GM12878 (cell line): Measurements from ENCODE around the gene SETD1A. TPM values are rescaled to one million over a fixed set of nuclear protein-coding genes. Genes with fewer than 3 reads are reported as not detected.

ENCODE experiments used
- ATAC-seq: fragments of 200-7000 bp; cut with Tn5 transposase; 3 replicates; pipeline ENCODE4 v1.9.1; 2020; ENCODE audit warnings: mild to moderate bottlenecking, moderate library complexity
- BruUV-seq: library from RNA; stranded (reverse); fragments of 400-500 nt; replicated peaks from 2 replicates; lab custom pipeline; 2021; lab: Mats Ljungman, UMichigan
- CTCF ChIA-PET: fragments of 300-600 bp; sonication (Branson Sonifier 250); formaldehyde crosslinking; extraction: SDS; loops from one replicate; lab custom pipeline; 2021; ENCODE audit warnings: inconsistent platforms; lab: Yijun Ruan, JAX
- POLR2A ChIA-PET: fragments of 350-600 bp; formaldehyde crosslinking; extraction: SDS; loops from one replicate; lab custom pipeline; 2021; ENCODE audit warnings: inconsistent platforms; lab: Charles Lee
- RAD21 ChIA-PET: fragments of 300-600 bp; sonication (Branson Sonifier 250); formaldehyde crosslinking; loops from one replicate; lab custom pipeline; 2023; ENCODE audit warnings: antibody characterized with exemption; ENCODE audit not compliant: unreplicated experiment; lab: Charles Lee
- SMC1A ChIA-PET: fragments of 300-600 bp; sonication (Branson Sonifier 250); formaldehyde crosslinking; loops from one replicate; lab custom pipeline; 2023; ENCODE audit not compliant: unreplicated experiment, uncharacterized antibody; lab: Charles Lee
- DNase-seq: peaks from one replicate; pipeline ENCODE4 v3.0.0-alpha.2; 2011; ENCODE audit warnings: low read depth, low spot score
- FAIRE-seq: peaks from 3 replicates; lab custom pipeline; 2011; peaks lifted over from hg19 to GRCh38; lab: Jason Lieb, UNC
- H2AFZ ChIP-seq: 2 replicates; pipeline ENCODE4 v1.6.0; 2011; ENCODE audit warnings: low read depth, low read length, control low read depth; ENCODE audit not compliant: control insufficient read depth
- H3K27ac ChIP-seq: 2 replicates; pipeline ENCODE4 v1.5.1; 2011; ENCODE audit warnings: control low read depth; ENCODE audit not compliant: control insufficient read depth, insufficient read depth
- H3K27me3 ChIP-seq, 2 experiments: replicated peaks in 1 of 2; 2 replicates each; pipeline versions ENCODE4 v1.6.0 to v1.6.1; 2011; ENCODE audit warnings: low read length in 1 of 2; ENCODE audit not compliant: control insufficient read depth in 2 of 2, insufficient read depth in 2 of 2
- H3K36me3 ChIP-seq, 2 experiments: 2 replicates each; pipeline ENCODE4 v1.5.1; 2011; ENCODE audit warnings: low read length in 1 of 2; ENCODE audit not compliant: control insufficient read depth in 2 of 2, insufficient read depth in 2 of 2
- H3K4me1 ChIP-seq: 2 replicates; pipeline ENCODE4 v1.6.1; 2011; ENCODE audit warnings: mild to moderate bottlenecking, low read length, moderate library complexity, mixed read lengths; ENCODE audit not compliant: control insufficient read depth, insufficient read depth
- H3K4me2 ChIP-seq: 2 replicates; pipeline ENCODE4 v1.6.0; 2011; ENCODE audit warnings: control low read depth; ENCODE audit not compliant: control insufficient read depth, insufficient read depth
- H3K4me3 ChIP-seq: fragments of 200-600 bp; sonication (generic); 2 replicates; pipeline ENCODE4 v1.5.1; 2016
- H3K79me2 ChIP-seq: 2 replicates; pipeline ENCODE4 v1.6.0; 2011; ENCODE audit warnings: low read length; ENCODE audit not compliant: control insufficient read depth, insufficient read depth
- H3K9ac ChIP-seq: 2 replicates; pipeline ENCODE4 v1.8.0; 2011; ENCODE audit warnings: low read length, control low read depth, mixed read lengths; ENCODE audit not compliant: control insufficient read depth, insufficient read depth
- H3K9me3 ChIP-seq: replicated peaks from 3 replicates; pipeline ENCODE4 v1.5.1; 2011; ENCODE audit warnings: mild to moderate bottlenecking, low read length; ENCODE audit not compliant: control insufficient read depth, insufficient read depth
- H4K20me1 ChIP-seq: 2 replicates; pipeline ENCODE4 v1.6.0; 2011; ENCODE audit not compliant: control insufficient read depth, insufficient read depth
- ETV6 ChIP-seq, 2 experiments: fragments of 450-650 bp in 1 of 2; IDR thresholded peaks in 1 of 2; conservative IDR thresholded peaks in 1 of 2; 2 replicates each; pipeline ENCODE4 v1.6.1; 2014; ENCODE audit warnings: antibody characterized with exemption in 1 of 2, borderline replicate concordance in 1 of 2, low read depth in 1 of 2, mild to moderate bottlenecking in 1 of 2, moderate library complexity in 1 of 2
- FOS ChIP-seq: IDR thresholded peaks from 3 replicates; pipeline ENCODE4 v1.6.1; 2011; ENCODE audit warnings: borderline replicate concordance; ENCODE audit not compliant: insufficient read length; ENCODE audit errors: extremely low read depth
- GABPA ChIP-seq: IDR thresholded peaks from 2 replicates; pipeline ENCODE4 v1.6.1; 2014; ENCODE audit warnings: antibody characterized with exemption, low read depth, mild to moderate bottlenecking, inconsistent platforms
- MYB ChIP-seq: fragments of 150-350 bp; IDR thresholded peaks from 2 replicates; pipeline ENCODE4 v1.6.1; 2014; ENCODE audit warnings: mild to moderate bottlenecking, low read depth, low read length, borderline replicate concordance
- NRF1 ChIP-seq: conservative IDR thresholded peaks from 2 replicates; pipeline ENCODE4 v1.6.1; 2011; ENCODE audit warnings: mild to moderate bottlenecking, low read depth, low read length, improper control_type of control experiment
- POU2F2 ChIP-seq: IDR thresholded peaks from 3 replicates; pipeline ENCODE4 v1.6.1; 2011; ENCODE audit warnings: low read depth, mild to moderate bottlenecking, low read length, borderline replicate concordance
- RB1 ChIP-seq: fragments of 450-650 bp; formaldehyde crosslinking; IDR thresholded peaks from 2 replicates; pipeline ENCODE4 v1.6.1; 2017; ENCODE audit warnings: mild to moderate bottlenecking, borderline replicate concordance
- SMAD1 ChIP-seq: fragments of 450-650 bp; IDR thresholded peaks from 2 replicates; pipeline ENCODE4 v1.6.1; 2018; ENCODE audit warnings: mild to moderate bottlenecking, low read depth; ENCODE audit not compliant: partially characterized antibody
- TBL1XR1 ChIP-seq: IDR thresholded peaks from 2 replicates; pipeline ENCODE4 v1.6.1; 2012; ENCODE audit warnings: low read depth, low read length, improper control_type of control experiment
- WGBS: methylation state at CpG from one replicate; pipeline ENCODE4 v1.1.6; 2016; ENCODE audit warnings: low lambda C conversion rate; ENCODE audit not compliant: insufficient replicate concordance, insufficient coverage; ENCODE audit errors: missing lambda C conversion rate; 5-methylcytosine and 5-hydroxymethylcytosine counted together
- in situ Hi-C: fragments of 300-500 bp; cut with MboI; formaldehyde crosslinking; loops from 9 replicates; pipeline ENCODE4 v1.14.3; 2018; ENCODE audit warnings: mixed read lengths
- intact Hi-C: fragments of 100-400 bp; cut with micrococcal nuclease; formaldehyde crosslinking; loops from one replicate; pipeline ENCODE4 v1.14.2; 2022; ENCODE audit not compliant: unreplicated experiment
- polyA plus RNA-seq, 11 experiments: library from polyadenylated mRNA; depleted of rRNA in 4 of 11; unstranded in 6 of 11; stranded (reverse) in 5 of 11; fragments of >200 nt; fragmentation: Nextera tagmentation in 4 of 11; fragmentation: Illumina TruSeq in 1 of 11; extraction: Ambion mirVana in 4 of 11; extraction: Trizol in 1 of 11; gene quantifications; 1 replicate in 1 of 11; 2 replicates in 10 of 11; pipeline versions ENCODE4 v1.2.1 to v1.2.3, GENCODE V29; 2011 to 2016; ENCODE audit warnings: inconsistent platforms in 2 of 11, missing spikeins in 2 of 11, low read depth in 1 of 11
- total RNA-seq, 4 experiments: library from RNA; depleted of rRNA in 3 of 4; stranded (reverse); fragments of >200 nt in 3 of 4; fragmentation: Illumina TruSeq in 1 of 4; extraction: Trizol in 1 of 4; gene quantifications; 2 replicates each; pipeline versions ENCODE4 v1.2.1 to v1.2.3, GENCODE V29; 2013 to 2021
- TF ChIP-seq, protein P1 (sequence below): fragments of 450-650 bp; formaldehyde crosslinking; IDR thresholded peaks from 2 replicates; pipeline ENCODE4 v1.4.0; 2020; ENCODE audit warnings: mild to moderate bottlenecking, moderate library complexity
- TF ChIP-seq, protein P2 (sequence below): fragments of 450-650 bp; IDR thresholded peaks from 2 replicates; pipeline ENCODE4 v1.6.1; 2014; ENCODE audit warnings: mild to moderate bottlenecking
- TF ChIP-seq, protein P3 (sequence below): IDR thresholded peaks from 2 replicates; pipeline ENCODE4 v1.6.1; 2012; ENCODE audit warnings: low read depth, low read length, improper control_type of control experiment
- TF ChIP-seq, protein P4 (sequence below), 3 experiments: IDR thresholded peaks in 2 of 3; conservative IDR thresholded peaks in 1 of 3; 2 replicates each; pipeline ENCODE4 v1.5.1; 2011; ENCODE audit warnings: low read depth in 3 of 3, low read length in 3 of 3, mild to moderate bottlenecking in 3 of 3, control low read depth in 2 of 3, moderate library complexity in 2 of 3, inconsistent platforms in 1 of 3, mixed read lengths in 1 of 3; ENCODE audit not compliant: control insufficient read depth in 2 of 3, insufficient read depth in 1 of 3; ENCODE audit errors: extremely low read depth in 1 of 3

Gene SETD1A
- total and polyA plus RNA-seq, 10 of the 15 experiments (the other 5 are each of a cell fraction or from before 2014, with no cell fraction given), result 0.02 to 25.9 (median 4.9) TPM

DNA sequence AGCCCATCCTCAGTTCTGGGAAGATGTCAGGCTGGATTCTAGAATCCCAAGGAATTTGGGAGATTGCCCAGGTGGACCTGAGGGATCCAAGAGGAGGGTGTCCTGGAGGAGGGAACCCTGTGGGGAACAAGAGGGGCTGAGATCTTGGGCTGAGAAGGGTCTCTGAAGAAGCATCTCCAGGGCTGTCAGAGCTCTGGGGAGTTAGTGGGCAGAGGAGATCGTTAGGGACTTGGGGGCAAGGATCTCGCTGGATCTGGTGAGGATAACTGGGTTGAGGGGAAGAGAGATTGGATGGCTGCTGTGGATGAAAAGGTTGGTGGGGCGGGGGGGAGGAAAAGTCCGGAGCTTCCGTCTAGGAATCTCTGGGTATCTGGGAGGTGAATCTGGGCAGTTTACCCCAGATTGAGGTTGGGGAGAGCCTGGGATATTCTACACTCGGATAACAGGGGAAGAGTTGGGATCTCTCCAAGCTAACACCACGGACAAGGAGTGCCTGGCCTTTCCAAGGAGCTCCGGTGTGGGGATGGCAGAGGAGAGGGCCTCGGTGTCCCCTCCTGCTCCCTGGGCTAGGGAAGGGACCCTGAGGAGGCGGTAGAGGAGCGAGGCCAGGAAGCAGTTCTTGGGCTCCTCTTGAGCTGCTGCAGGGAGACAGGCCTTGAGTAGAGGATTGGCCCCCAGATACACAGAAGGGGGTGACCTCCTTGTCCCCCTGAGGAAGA, 32.5 kb upstream of the SETD1A start:
- Histone ChIP-seq H3K79me2 (peaks cover 5% of the 10 kb centered on the region), H3K36me3 (peaks cover 0 to 3% of the 10 kb centered on the region in 2 experiments; a peak in 3 of 4 replicates), H3K4me3 (peak overlapping the region; percentile 81), H3K27ac (no peak overlapping the region), H3K4me1 (peaks cover 4% of the 10 kb centered on the region; the same call in 1 of the 2 replicates), H3K4me2 (peak overlapping the region; percentile 48), H4K20me1 (no peaks in the 10 kb centered on the region), H3K9me3 (no peaks in the 10 kb centered on the region), H3K27me3 (no peaks in the 10 kb centered on the region), H3K9ac (peak overlapping the region; percentile 57), H2AFZ (no peak overlapping the region)
- intact Hi-C loops, result loop anchor here (5.0 to 10.0 kb wide), 3 partner anchors 163 to 270 kb away; partner anchors contain the start of genes CFAP119, FBRS, PRR14 and RNF40
- in situ Hi-C loops, result loop anchor here (5.0 kb wide), 1 partner anchor 83 kb away; no protein-coding TSS in a partner anchor
- ChIA-PET RAD21 (interaction anchor here (1.3 kb wide), 1 partner anchor 29 kb away, joined by 4 read pairs; no protein-coding TSS in a partner anchor), POLR2A (interaction anchor here (0.5 to 0.7 kb wide), 2 partner anchors 456 to 1010 kb away, joined by 3 read pairs; no protein-coding TSS in a partner anchor), CTCF (interaction anchor here (1.1 to 5.2 kb wide), 2 partner anchors 17 to 23 kb away, joined by 3 to 26 read pairs; no protein-coding TSS in a partner anchor), SMC1A (interaction anchor here (1.3 kb wide), 1 partner anchor 17 kb away, joined by 5 read pairs; no protein-coding TSS in a partner anchor)
- ATAC-seq (no peak), FAIRE-seq (no peak), DNase-seq (no peak)
- TSS peak; percentile 62 for BruUV-seq
- WGBS, result 93% methylated on average over 11 of the region's 11 CpGs
- no peak for TF ChIP-seq GABPA
- TF ChIP-seq, protein P1, sequence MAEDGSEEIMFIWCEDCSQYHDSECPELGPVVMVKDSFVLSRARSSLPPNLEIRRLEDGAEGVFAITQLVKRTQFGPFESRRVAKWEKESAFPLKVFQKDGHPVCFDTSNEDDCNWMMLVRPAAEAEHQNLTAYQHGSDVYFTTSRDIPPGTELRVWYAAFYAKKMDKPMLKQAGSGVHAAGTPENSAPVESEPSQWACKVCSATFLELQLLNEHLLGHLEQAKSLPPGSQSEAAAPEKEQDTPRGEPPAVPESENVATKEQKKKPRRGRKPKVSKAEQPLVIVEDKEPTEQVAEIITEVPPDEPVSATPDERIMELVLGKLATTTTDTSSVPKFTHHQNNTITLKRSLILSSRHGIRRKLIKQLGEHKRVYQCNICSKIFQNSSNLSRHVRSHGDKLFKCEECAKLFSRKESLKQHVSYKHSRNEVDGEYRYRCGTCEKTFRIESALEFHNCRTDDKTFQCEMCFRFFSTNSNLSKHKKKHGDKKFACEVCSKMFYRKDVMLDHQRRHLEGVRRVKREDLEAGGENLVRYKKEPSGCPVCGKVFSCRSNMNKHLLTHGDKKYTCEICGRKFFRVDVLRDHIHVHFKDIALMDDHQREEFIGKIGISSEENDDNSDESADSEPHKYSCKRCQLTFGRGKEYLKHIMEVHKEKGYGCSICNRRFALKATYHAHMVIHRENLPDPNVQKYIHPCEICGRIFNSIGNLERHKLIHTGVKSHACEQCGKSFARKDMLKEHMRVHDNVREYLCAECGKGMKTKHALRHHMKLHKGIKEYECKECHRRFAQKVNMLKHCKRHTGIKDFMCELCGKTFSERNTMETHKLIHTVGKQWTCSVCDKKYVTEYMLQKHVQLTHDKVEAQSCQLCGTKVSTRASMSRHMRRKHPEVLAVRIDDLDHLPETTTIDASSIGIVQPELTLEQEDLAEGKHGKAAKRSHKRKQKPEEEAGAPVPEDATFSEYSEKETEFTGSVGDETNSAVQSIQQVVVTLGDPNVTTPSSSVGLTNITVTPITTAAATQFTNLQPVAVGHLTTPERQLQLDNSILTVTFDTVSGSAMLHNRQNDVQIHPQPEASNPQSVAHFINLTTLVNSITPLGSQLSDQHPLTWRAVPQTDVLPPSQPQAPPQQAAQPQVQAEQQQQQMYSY (CRISPR knock-in tag), result no peak
- no peak for TF ChIP-seq POU2F2
- TF ChIP-seq SMAD1, result no peak
- TF ChIP-seq RB1, result no peak
- no peak for TF ChIP-seq MYB
- TF ChIP-seq TBL1XR1, result no peak
- TF ChIP-seq, protein P2, sequence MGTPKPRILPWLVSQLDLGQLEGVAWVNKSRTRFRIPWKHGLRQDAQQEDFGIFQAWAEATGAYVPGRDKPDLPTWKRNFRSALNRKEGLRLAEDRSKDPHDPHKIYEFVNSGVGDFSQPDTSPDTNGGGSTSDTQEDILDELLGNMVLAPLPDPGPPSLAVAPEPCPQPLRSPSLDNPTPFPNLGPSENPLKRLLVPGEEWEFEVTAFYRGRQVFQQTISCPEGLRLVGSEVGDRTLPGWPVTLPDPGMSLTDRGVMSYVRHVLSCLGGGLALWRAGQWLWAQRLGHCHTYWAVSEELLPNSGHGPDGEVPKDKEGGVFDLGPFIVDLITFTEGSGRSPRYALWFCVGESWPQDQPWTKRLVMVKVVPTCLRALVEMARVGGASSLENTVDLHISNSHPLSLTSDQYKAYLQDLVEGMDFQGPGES, result no peak
- TF ChIP-seq FOS, result no peak
- TF ChIP-seq ETV6 (conservative IDR thresholded peaks at IDR 0.05 in 1 of 2, IDR thresholded peaks at IDR 0.05 in 1 of 2; ENCODE audit: borderline replicate concordance in 1 of 2, low read depth in 1 of 2), result no peak
- TF ChIP-seq, protein P3, sequence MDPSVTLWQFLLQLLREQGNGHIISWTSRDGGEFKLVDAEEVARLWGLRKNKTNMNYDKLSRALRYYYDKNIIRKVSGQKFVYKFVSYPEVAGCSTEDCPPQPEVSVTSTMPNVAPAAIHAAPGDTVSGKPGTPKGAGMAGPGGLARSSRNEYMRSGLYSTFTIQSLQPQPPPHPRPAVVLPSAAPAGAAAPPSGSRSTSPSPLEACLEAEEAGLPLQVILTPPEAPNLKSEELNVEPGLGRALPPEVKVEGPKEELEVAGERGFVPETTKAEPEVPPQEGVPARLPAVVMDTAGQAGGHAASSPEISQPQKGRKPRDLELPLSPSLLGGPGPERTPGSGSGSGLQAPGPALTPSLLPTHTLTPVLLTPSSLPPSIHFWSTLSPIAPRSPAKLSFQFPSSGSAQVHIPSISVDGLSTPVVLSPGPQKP, result no peak
- TF ChIP-seq, protein P4, sequence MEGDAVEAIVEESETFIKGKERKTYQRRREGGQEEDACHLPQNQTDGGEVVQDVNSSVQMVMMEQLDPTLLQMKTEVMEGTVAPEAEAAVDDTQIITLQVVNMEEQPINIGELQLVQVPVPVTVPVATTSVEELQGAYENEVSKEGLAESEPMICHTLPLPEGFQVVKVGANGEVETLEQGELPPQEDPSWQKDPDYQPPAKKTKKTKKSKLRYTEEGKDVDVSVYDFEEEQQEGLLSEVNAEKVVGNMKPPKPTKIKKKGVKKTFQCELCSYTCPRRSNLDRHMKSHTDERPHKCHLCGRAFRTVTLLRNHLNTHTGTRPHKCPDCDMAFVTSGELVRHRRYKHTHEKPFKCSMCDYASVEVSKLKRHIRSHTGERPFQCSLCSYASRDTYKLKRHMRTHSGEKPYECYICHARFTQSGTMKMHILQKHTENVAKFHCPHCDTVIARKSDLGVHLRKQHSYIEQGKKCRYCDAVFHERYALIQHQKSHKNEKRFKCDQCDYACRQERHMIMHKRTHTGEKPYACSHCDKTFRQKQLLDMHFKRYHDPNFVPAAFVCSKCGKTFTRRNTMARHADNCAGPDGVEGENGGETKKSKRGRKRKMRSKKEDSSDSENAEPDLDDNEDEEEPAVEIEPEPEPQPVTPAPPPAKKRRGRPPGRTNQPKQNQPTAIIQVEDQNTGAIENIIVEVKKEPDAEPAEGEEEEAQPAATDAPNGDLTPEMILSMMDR (IDR thresholded peaks at IDR 0.05 in 2 of 3, conservative IDR thresholded peaks at IDR 0.05 in 1 of 3; ENCODE audit: control insufficient read depth in 2 of 3, extremely low read depth in 1 of 3, insufficient read depth in 1 of 3, low read depth in 3 of 3, low read length in 3 of 3), result no peak
- no peak for TF ChIP-seq NRF1
